HepG2 (cell line): ENCODE data around the gene ELAC1. TPM values are rescaled to one million over a fixed set of nuclear protein-coding genes. Genes with fewer than 3 reads are reported as not detected.

Source experiments
- ETV5 ChIP-seq: IDR thresholded peaks from 2 replicates; pipeline ENCODE4 v1.6.1; 2018; ENCODE audit warnings: missing biosample characterization, missing genetic modification reagents, inconsistent platforms, borderline replicate concordance
- GPN1 ChIP-seq: sonication (generic); formaldehyde crosslinking; IDR thresholded peaks from 2 replicates; pipeline ENCODE4 v1.5.1; 2020; ENCODE audit warnings: missing genetic modification reagents, borderline replicate concordance
- HNRNPK ChIP-seq: fragments of 200-400 bp; formaldehyde crosslinking; IDR thresholded peaks from 2 replicates; pipeline ENCODE4 v1.6.1; 2018; ENCODE audit warnings: low read length, low read depth, moderate library complexity, mild to moderate bottlenecking; ENCODE audit not compliant: poor library complexity, severe bottlenecking
- KAT2B ChIP-seq: fragments of 150-350 bp; IDR thresholded peaks from 2 replicates; pipeline ENCODE4 v1.6.1; 2014; ENCODE audit warnings: low read depth, low read length, borderline replicate concordance
- MEF2D ChIP-seq: sonication (generic); formaldehyde crosslinking; IDR thresholded peaks from 2 replicates; pipeline ENCODE4 v1.5.1; 2020; ENCODE audit warnings: mild to moderate bottlenecking, missing genetic modification reagents
- NFYC ChIP-seq: IDR thresholded peaks from 2 replicates; pipeline ENCODE4 v1.6.1; 2016; ENCODE audit warnings: missing genetic modification reagents, missing compliant biosample characterization
- NONO ChIP-seq, 2 experiments: fragments of 450-650 bp in 1 of 2; sonication (generic) in 1 of 2; formaldehyde crosslinking in 1 of 2; IDR thresholded peaks in 1 of 2; conservative IDR thresholded peaks in 1 of 2; 2 replicates each; pipeline versions ENCODE4 v1.6.1 to v1.8.0; 2017 to 2022; ENCODE audit warnings: mild to moderate bottlenecking in 1 of 2, missing genetic modification reagents in 1 of 2, moderate library complexity in 1 of 2
- SMAD3 ChIP-seq: sonication (generic); formaldehyde crosslinking; IDR thresholded peaks from 2 replicates; pipeline ENCODE4 v1.4.0; 2020; ENCODE audit warnings: missing genetic modification reagents
- TCF7 ChIP-seq: sonication (generic); IDR thresholded peaks from 2 replicates; pipeline ENCODE4 v1.6.1; 2016; ENCODE audit warnings: antibody characterized with exemption, low read depth
- ZNF124 ChIP-seq: sonication (generic); formaldehyde crosslinking; IDR thresholded peaks from 2 replicates; pipeline ENCODE4 v1.4.0; 2020; ENCODE audit warnings: missing genetic modification reagents
- ZNF441 ChIP-seq: sonication (generic); formaldehyde crosslinking; IDR thresholded peaks from 2 replicates; pipeline ENCODE4 v1.7.0; 2021; ENCODE audit warnings: missing genetic modification reagents, borderline replicate concordance
- ZNF446 ChIP-seq: sonication (generic); formaldehyde crosslinking; IDR thresholded peaks from 2 replicates; pipeline ENCODE4 v1.5.0; 2020; ENCODE audit warnings: mild to moderate bottlenecking, missing genetic modification reagents
- polyA plus RNA-seq, 8 experiments: library from polyadenylated mRNA; depleted of rRNA in 3 of 8; stranded (reverse) in 7 of 8; unstranded in 1 of 8; fragments of >200 nt; fragmentation: Illumina TruSeq in 4 of 8; extraction: Trizol in 4 of 8; gene quantifications; 2 replicates each; pipeline versions ENCODE4 v1.2.1 to v1.2.3, GENCODE V29; 2011 to 2016; ENCODE audit warnings: low read depth in 4 of 8, missing spikeins in 1 of 8, mixed read lengths in 1 of 8; ENCODE audit not compliant: insufficient read depth in 1 of 8
- total RNA-seq, 5 experiments: library from RNA; depleted of rRNA; stranded (reverse); fragments of >200 nt; fragmentation: Illumina TruSeq; extraction: Trizol; gene quantifications; 2 replicates each; pipeline ENCODE4 v1.2.3, GENCODE V29; 2016; ENCODE audit warnings: low read depth in 1 of 5
- TF ChIP-seq, protein P1 (sequence below): sonication (generic); formaldehyde crosslinking; IDR thresholded peaks from 2 replicates; pipeline ENCODE4 v1.8.0; 2023; ENCODE audit warnings: mild to moderate bottlenecking, missing genetic modification reagents
- TF ChIP-seq, protein P2 (sequence below): sonication (generic); formaldehyde crosslinking; IDR thresholded peaks from 2 replicates; pipeline ENCODE4 v1.4.0; 2020; ENCODE audit warnings: mild to moderate bottlenecking, missing genetic modification reagents, borderline replicate concordance
- TF ChIP-seq, protein P3 (sequence below): sonication (generic); formaldehyde crosslinking; IDR thresholded peaks from 2 replicates; pipeline ENCODE4 v1.4.0; 2020; ENCODE audit warnings: missing genetic modification reagents, borderline replicate concordance
- TF ChIP-seq, protein P4 (sequence below): sonication (generic); formaldehyde crosslinking; IDR thresholded peaks from 2 replicates; pipeline ENCODE4 v1.4.0; 2020; ENCODE audit warnings: mild to moderate bottlenecking, low read depth, missing genetic modification reagents

ELAC1 gene
- total and polyA plus RNA-seq, 2 of the 13 experiments (the other 11 are each of a cell fraction or from before 2014, with no cell fraction given): 1.9 to 3.6 TPM

DNA sequence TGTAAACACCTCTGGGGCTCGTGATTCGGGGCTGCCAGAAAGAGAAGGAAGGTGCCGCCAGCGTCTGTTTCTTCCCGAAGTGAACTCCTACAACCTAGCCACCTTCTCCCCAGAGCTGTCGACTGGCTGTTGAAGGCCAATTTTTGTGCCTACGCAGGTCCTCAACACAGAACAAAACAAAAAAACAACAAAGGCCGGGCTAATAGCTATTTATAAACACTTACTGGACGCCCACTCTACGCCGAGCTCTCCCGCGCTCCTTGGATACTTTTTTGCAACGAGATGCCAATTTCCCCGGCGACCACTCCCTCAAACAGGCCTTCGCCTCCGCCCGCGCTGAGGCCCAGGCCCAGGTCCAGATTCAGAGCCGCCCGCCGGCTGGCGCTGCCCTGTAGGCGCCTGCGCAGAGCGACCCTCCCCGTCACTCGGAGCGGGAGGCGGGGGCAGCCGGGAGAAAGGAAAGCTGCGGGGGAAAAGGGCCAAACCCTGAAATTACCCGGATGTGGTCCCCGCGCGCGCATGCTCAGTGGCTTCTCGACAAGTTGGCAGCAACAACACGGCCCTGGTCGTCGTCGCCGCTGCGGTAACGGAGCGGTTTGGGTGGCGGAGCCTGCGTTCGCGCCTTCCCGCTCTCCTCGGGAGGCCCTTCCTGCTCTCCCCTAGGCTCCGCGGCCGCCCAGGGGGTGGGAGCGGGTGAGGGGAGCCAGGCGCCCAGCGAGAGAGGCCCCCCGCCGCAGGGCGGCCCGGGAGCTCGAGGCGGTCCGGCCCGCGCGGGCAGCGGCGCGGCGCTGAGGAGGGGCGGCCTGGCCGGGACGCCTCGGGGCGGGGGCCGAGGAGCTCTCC is 62.1 kb downstream of the ELAC1 start, which contains the start of gene SMAD4 (continued):
- peak; percentile 64; the same call in 1 of the 2 replicates for TF ChIP-seq ZNF446 (CRISPR knock-in tag)
- no peak for TF ChIP-seq ZNF124 (CRISPR knock-in tag)
- TF ChIP-seq, protein P1, sequence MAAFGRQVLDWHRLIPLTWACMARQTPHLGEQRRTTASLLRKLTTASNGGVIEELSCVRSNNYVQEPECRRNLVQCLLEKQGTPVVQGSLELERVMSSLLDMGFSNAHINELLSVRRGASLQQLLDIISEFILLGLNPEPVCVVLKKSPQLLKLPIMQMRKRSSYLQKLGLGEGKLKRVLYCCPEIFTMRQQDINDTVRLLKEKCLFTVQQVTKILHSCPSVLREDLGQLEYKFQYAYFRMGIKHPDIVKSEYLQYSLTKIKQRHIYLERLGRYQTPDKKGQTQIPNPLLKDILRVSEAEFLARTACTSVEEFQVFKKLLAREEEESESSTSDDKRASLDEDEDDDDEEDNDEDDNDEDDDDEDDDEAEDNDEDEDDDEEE: no peak; the same call in 1 of the 2 replicates
- TF ChIP-seq NFYC: 0 out of 2 replicates have a peak, but pooled peaks have one; percentile 20
- TF ChIP-seq ZNF441 (CRISPR knock-in tag): no peak; the same call in 1 of the 2 replicates
- TF ChIP-seq KAT2B: no peak
- TF ChIP-seq, protein P2, sequence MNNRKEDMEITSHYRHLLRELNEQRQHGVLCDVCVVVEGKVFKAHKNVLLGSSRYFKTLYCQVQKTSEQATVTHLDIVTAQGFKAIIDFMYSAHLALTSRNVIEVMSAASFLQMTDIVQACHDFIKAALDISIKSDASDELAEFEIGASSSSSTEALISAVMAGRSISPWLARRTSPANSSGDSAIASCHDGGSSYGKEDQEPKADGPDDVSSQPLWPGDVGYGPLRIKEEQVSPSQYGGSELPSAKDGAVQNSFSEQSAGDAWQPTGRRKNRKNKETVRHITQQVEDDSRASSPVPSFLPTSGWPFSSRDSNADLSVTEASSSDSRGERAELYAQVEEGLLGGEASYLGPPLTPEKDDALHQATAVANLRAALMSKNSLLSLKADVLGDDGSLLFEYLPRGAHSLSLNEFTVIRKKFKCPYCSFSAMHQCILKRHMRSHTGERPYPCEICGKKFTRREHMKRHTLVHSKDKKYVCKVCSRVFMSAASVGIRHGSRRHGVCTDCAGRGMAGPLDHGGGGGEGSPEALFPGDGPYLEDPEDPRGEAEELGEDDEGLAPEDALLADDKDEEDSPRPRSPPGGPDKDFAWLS (CRISPR knock-in tag): no peak
- peak; percentile 21; the same call in 1 of the 2 replicates for TF ChIP-seq SMAD3 (CRISPR knock-in tag)
- TF ChIP-seq ETV5 (CRISPR knock-in tag): 0 out of 2 replicates have a peak, but pooled peaks have one; percentile 26
- TF ChIP-seq, protein P3, sequence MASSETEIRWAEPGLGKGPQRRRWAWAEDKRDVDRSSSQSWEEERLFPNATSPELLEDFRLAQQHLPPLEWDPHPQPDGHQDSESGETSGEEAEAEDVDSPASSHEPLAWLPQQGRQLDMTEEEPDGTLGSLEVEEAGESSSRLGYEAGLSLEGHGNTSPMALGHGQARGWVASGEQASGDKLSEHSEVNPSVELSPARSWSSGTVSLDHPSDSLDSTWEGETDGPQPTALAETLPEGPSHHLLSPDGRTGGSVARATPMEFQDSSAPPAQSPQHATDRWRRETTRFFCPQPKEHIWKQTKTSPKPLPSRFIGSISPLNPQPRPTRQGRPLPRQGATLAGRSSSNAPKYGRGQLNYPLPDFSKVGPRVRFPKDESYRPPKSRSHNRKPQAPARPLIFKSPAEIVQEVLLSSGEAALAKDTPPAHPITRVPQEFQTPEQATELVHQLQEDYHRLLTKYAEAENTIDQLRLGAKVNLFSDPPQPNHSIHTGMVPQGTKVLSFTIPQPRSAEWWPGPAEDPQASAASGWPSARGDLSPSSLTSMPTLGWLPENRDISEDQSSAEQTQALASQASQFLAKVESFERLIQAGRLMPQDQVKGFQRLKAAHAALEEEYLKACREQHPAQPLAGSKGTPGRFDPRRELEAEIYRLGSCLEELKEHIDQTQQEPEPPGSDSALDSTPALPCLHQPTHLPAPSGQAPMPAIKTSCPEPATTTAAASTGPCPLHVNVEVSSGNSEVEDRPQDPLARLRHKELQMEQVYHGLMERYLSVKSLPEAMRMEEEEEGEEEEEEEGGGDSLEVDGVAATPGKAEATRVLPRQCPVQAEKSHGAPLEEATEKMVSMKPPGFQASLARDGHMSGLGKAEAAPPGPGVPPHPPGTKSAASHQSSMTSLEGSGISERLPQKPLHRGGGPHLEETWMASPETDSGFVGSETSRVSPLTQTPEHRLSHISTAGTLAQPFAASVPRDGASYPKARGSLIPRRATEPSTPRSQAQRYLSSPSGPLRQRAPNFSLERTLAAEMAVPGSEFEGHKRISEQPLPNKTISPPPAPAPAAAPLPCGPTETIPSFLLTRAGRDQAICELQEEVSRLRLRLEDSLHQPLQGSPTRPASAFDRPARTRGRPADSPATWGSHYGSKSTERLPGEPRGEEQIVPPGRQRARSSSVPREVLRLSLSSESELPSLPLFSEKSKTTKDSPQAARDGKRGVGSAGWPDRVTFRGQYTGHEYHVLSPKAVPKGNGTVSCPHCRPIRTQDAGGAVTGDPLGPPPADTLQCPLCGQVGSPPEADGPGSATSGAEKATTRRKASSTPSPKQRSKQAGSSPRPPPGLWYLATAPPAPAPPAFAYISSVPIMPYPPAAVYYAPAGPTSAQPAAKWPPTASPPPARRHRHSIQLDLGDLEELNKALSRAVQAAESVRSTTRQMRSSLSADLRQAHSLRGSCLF (CRISPR knock-in tag): no peak
- peak; percentile 37 for TF ChIP-seq HNRNPK
- TF ChIP-seq MEF2D (CRISPR knock-in tag): 0 out of 2 replicates have a peak, but pooled peaks have one; percentile 16
- TF ChIP-seq NONO (IDR thresholded peaks at IDR 0.05): no peak
- peak; percentile 34 for TF ChIP-seq NONO (CRISPR knock-in tag; conservative IDR thresholded peaks at IDR 0.05)
- TF ChIP-seq, protein P4, sequence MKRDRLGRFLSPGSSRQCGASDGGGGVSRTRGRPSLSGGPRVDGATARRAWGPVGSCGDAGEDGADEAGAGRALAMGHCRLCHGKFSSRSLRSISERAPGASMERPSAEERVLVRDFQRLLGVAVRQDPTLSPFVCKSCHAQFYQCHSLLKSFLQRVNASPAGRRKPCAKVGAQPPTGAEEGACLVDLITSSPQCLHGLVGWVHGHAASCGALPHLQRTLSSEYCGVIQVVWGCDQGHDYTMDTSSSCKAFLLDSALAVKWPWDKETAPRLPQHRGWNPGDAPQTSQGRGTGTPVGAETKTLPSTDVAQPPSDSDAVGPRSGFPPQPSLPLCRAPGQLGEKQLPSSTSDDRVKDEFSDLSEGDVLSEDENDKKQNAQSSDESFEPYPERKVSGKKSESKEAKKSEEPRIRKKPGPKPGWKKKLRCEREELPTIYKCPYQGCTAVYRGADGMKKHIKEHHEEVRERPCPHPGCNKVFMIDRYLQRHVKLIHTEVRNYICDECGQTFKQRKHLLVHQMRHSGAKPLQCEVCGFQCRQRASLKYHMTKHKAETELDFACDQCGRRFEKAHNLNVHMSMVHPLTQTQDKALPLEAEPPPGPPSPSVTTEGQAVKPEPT (CRISPR knock-in tag): no peak
- TF ChIP-seq GPN1 (CRISPR knock-in tag): peak; percentile 48; the same call in 1 of the 2 replicates
- TF ChIP-seq TCF7: no peak
